22Rv1 (cell line): ENCODE results near the gene AMOTL2.

ENCODE experiments used
- H3K27ac ChIP-seq: fragments of 450-650 bp; 2 replicates; pipeline ENCODE4 v1.5.1; 2017
- ZFX ChIP-seq: fragments of 450-650 bp; IDR thresholded peaks from 2 replicates; pipeline ENCODE4 v1.6.1; 2017; ENCODE audit warnings: antibody characterized with exemption, borderline replicate concordance
- TF ChIP-seq, protein P1 (sequence below): fragments of 450-650 bp; IDR thresholded peaks from 2 replicates; pipeline ENCODE4 v1.5.1; 2017; ENCODE audit warnings: mild to moderate bottlenecking

Gene AMOTL2

DNA sequence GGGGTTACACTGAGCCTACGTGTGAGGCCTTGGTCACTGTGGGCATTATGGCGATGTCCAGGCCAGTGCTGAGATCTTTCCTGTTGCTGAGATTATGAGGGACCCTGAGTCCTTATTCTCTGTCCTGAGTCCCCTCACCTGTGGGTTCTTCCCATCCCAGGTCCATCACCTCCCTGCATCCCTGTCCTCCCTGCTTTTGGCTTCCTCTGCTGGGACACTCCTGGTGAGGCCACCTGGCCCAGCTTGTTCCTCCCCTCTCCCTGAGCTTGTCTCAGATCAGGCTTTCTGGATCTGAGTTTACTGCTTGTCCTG is 36.1 kb downstream of the AMOTL2 start:
- H3K27ac ChIP-seq = no peak overlapping the region
- TF ChIP-seq ZFX = no peak
- TF ChIP-seq, protein P1, sequence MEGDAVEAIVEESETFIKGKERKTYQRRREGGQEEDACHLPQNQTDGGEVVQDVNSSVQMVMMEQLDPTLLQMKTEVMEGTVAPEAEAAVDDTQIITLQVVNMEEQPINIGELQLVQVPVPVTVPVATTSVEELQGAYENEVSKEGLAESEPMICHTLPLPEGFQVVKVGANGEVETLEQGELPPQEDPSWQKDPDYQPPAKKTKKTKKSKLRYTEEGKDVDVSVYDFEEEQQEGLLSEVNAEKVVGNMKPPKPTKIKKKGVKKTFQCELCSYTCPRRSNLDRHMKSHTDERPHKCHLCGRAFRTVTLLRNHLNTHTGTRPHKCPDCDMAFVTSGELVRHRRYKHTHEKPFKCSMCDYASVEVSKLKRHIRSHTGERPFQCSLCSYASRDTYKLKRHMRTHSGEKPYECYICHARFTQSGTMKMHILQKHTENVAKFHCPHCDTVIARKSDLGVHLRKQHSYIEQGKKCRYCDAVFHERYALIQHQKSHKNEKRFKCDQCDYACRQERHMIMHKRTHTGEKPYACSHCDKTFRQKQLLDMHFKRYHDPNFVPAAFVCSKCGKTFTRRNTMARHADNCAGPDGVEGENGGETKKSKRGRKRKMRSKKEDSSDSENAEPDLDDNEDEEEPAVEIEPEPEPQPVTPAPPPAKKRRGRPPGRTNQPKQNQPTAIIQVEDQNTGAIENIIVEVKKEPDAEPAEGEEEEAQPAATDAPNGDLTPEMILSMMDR = no peak

- no peak overlapping the region for H3K27ac ChIP-seq
Measured at GRCh38 chr3:134337511-134338200, 36.6 kb downstream of the AMOTL2 start.

GRCh38 chr3:134337071-134337482 is 37.2 kb downstream of the AMOTL2 start:
- no peak overlapping the region for H3K27ac ChIP-seq
- TF ChIP-seq ZFX = no peak
- TF ChIP-seq, protein P1 = no peak

More at GRCh38 chr3:134337511-134338200, 36.6 kb downstream of the AMOTL2 start:
- TF ChIP-seq ZFX = no peak
- TF ChIP-seq, protein P1 = no peak

- TF ChIP-seq, protein P1 = no peak
- TF ChIP-seq ZFX = no peak
- H3K27ac ChIP-seq = no peak overlapping the region
Measured at GRCh38 chr3:134336587-134336986, 37.7 kb downstream of the AMOTL2 start.

GRCh38 chr3:134334901-134335280 is 39.4 kb downstream of the AMOTL2 start:
- no peak overlapping the region for H3K27ac ChIP-seq
- TF ChIP-seq, protein P1 = no peak
- TF ChIP-seq ZFX = no peak

DNA sequence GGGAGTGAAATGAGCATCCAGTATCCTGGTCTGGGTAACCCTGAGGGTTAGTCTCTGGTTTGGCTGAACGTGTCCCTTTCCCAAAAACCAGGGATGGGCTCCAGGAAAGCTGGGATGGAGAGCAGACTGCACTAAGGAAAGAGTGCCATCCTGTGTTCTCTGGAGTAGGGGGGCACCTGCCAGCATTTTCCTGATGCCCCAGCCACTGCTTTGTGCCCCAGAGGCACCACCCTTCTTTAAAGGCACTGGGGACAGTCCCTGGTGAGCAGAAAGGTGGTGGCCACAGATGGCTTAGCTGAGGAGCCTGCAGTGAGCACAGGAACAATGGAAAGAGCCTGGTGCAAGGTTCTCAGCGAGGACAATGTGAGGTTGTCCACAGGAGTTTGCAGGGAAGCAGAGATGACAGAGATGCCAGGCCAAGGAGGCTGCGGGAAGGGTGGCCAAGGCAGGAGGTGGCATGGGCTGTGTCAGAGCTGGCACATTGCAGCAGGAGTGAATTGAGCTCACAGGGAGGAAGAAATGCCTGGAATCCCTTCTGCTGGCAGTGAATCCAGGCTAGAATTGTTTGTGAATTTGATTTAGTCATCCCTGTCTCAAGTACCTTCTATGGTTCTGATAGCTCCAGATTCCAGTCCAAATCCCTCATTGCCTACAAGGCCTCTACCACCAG is 39.9 kb downstream of the AMOTL2 start:
- TF ChIP-seq, protein P1 = no peak
- TF ChIP-seq ZFX = no peak
- H3K27ac ChIP-seq = no peak overlapping the region

GRCh38 chr3:134333522-134334181 is 40.6 kb downstream of the AMOTL2 start:
- TF ChIP-seq, protein P1 = no peak
- TF ChIP-seq ZFX = no peak
- no peak overlapping the region for H3K27ac ChIP-seq
